HG03571 (cell line): ENCODE results near the gene SHLD1.

ENCODE experiments used
- ATAC-seq: cut with Tn5 transposase; IDR thresholded peaks from one replicate; pipeline ENCODE4 v1.9.1; 2021; ENCODE audit not compliant: unreplicated experiment

Gene SHLD1

GRCh38 chr20:5886788-5887187, 136.6 kb downstream of the SHLD1 start:
- no peak for ATAC-seq

GRCh38 chr20:5887386-5887785, 137.2 kb downstream of the SHLD1 start:
- no peak for ATAC-seq

GRCh38 chr20:5888041-5888440, 137.8 kb downstream of the SHLD1 start:
- ATAC-seq: no peak

- ATAC-seq: no peak
Observed at GRCh38 chr20:5890773-5891441, 140.7 kb downstream of the SHLD1 start.

- no peak for ATAC-seq
Observed at GRCh38 chr20:5893052-5893451, 142.9 kb downstream of the SHLD1 start.

GRCh38 chr20:5893621-5894020, 143.4 kb downstream of the SHLD1 start:
- ATAC-seq: no peak

GRCh38 chr20:5895626-5896025, 145.4 kb downstream of the SHLD1 start:
- no peak for ATAC-seq

GRCh38 chr20:5899444-5899843, 149.2 kb downstream of the SHLD1 start:
- no peak for ATAC-seq

- ATAC-seq: no peak
Observed at GRCh38 chr20:5900908-5901307, 150.7 kb downstream of the SHLD1 start.

- no peak for ATAC-seq
Observed at GRCh38 chr20:5908981-5909380, 158.8 kb downstream of the SHLD1 start.

- ATAC-seq: no peak
Observed at GRCh38 chr20:5910186-5910585, 160.0 kb downstream of the SHLD1 start.

GRCh38 chr20:5913166-5913565, 163.0 kb downstream of the SHLD1 start:
- no peak for ATAC-seq
